KMS-11 (cell line): ENCODE data around the gene NAGK.

Source experiments
- H2AFZ ChIP-seq: fragments of 200-600 bp; sonication (generic); 2 replicates; pipeline ENCODE4 v1.6.1; 2016; ENCODE audit warnings: antibody characterized with exemption, mixed run types, low read depth
- H3K27ac ChIP-seq: fragments of 200-600 bp; sonication (generic); 2 replicates; pipeline ENCODE4 v1.6.1; 2016; ENCODE audit warnings: mild to moderate bottlenecking, mixed run types
- H3K27me3 ChIP-seq: fragments of 200-600 bp; sonication (generic); 2 replicates; pipeline ENCODE4 v1.6.1; 2017; ENCODE audit warnings: mild to moderate bottlenecking, low read depth, mixed run types, moderate library complexity; ENCODE audit not compliant: insufficient read depth
- H3K36me3 ChIP-seq: fragments of 200-600 bp; sonication (generic); 2 replicates; pipeline ENCODE4 v1.6.1; 2017; ENCODE audit warnings: mild to moderate bottlenecking, mixed run types; ENCODE audit not compliant: insufficient read depth
- H3K4me1 ChIP-seq: fragments of 200-600 bp; sonication (generic); 2 replicates; pipeline ENCODE4 v1.6.1; 2016; ENCODE audit warnings: mild to moderate bottlenecking, low read depth, mixed run types; ENCODE audit not compliant: poor library complexity, severe bottlenecking
- H3K4me2 ChIP-seq: fragments of 200-600 bp; sonication (generic); 2 replicates; pipeline ENCODE4 v1.7.0; 2016; ENCODE audit warnings: mild to moderate bottlenecking, mixed run types
- H3K4me3 ChIP-seq: fragments of 200-600 bp; sonication (generic); IDR thresholded peaks from 2 replicates; pipeline ENCODE4 v1.6.1; 2017; ENCODE audit warnings: low read depth, low read length, mixed read lengths; ENCODE audit not compliant: insufficient read depth
- H3K79me2 ChIP-seq: fragments of 200-600 bp; sonication (generic); 2 replicates; pipeline ENCODE4 v1.6.1; 2016; ENCODE audit warnings: low read depth, mixed run types; ENCODE audit not compliant: insufficient read depth
- H3K9ac ChIP-seq: fragments of 200-600 bp; sonication (generic); 2 replicates; pipeline ENCODE4 v1.6.1; 2016; ENCODE audit warnings: mild to moderate bottlenecking, mixed run types
- H4K20me1 ChIP-seq: fragments of 200-600 bp; sonication (generic); 2 replicates; pipeline ENCODE4 v1.6.1; 2016; ENCODE audit warnings: mild to moderate bottlenecking, mixed run types; ENCODE audit not compliant: insufficient read depth
- CTCF ChIP-seq: fragments of 200-600 bp; sonication (generic); conservative IDR thresholded peaks from 2 replicates; pipeline ENCODE4 v1.6.1; 2017; ENCODE audit warnings: low read depth, mild to moderate bottlenecking, antibody characterized with exemption, low read length, moderate library complexity, mixed read lengths

Gene NAGK

DNA sequence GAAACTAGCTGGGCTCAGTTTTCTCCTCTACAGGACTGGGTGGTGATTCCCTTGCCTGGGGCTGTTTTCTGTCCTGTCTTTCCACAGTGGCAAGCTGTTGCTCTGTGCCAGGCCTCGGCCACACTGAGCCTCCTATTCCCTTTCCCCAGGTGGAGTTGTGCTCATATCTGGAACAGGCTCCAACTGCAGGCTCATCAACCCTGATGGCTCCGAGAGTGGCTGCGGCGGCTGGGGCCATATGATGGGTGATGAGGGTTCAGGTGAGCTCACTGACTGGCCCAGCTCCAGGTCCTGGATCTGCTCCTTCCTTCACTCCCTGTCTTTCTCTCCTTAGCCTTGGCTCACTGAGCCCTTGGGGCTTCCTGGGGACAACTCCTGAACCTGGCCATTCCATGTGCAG is 4.0 kb downstream of the NAGK start:
- TF ChIP-seq CTCF, result no peak
- no peak overlapping the region for H2AFZ ChIP-seq
- H3K9ac ChIP-seq, result no peak overlapping the region
- peaks cover 8% of the 10 kb centered on the region; the same call in 1 of the 2 replicates for H3K79me2 ChIP-seq
- no peaks in the 10 kb centered on the region for H4K20me1 ChIP-seq
- H3K36me3 ChIP-seq, result no peaks in the 10 kb centered on the region
- H3K27me3 ChIP-seq, result no peaks in the 10 kb centered on the region
- H3K4me1 ChIP-seq, result peaks cover 21% of the 10 kb centered on the region
- H3K4me2 ChIP-seq, result no peak overlapping the region
- no peak overlapping the region for H3K4me3 ChIP-seq
- no peak overlapping the region for H3K27ac ChIP-seq

DNA sequence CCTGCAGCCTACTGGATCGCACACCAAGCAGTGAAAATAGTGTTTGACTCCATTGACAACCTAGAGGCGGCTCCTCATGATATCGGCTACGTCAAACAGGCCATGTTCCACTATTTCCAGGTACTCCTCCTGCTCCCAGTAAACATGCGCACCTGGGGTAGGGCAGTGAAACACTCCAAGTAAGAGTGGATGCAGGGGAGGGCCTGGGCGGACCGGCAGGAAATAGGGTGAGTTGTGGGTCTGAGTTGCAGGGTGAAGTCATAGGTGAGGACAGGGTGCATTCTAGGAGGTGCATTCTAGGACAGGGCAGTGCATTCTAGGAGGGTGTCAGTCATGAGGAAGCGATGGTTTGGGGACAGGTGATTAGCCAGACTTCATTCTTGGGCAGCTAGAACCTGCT is 5.0 kb downstream of the NAGK start:
- Histone ChIP-seq H3K27me3 (no peaks in the 10 kb centered on the region), H3K4me3 (no peak overlapping the region), H3K36me3 (no peaks in the 10 kb centered on the region), H3K4me2 (no peak overlapping the region), H2AFZ (no peak overlapping the region), H3K27ac (no peak overlapping the region), H3K4me1 (peaks cover 18% of the 10 kb centered on the region), H3K9ac (no peak overlapping the region), H4K20me1 (no peaks in the 10 kb centered on the region), H3K79me2 (peaks cover 8% of the 10 kb centered on the region; the same call in 1 of the 2 replicates)
- TF ChIP-seq CTCF, result no peak

- Histone ChIP-seq H3K9ac (no peak overlapping the region), H3K27ac (no peak overlapping the region), H3K27me3 (no peaks in the 10 kb centered on the region), H3K4me2 (no peak overlapping the region), H3K4me1 (peaks cover 11% of the 10 kb centered on the region), H2AFZ (no peak overlapping the region), H3K79me2 (no peaks in the 10 kb centered on the region), H3K4me3 (no peak overlapping the region), H3K36me3 (no peaks in the 10 kb centered on the region), H4K20me1 (no peaks in the 10 kb centered on the region)
- TF ChIP-seq CTCF, result no peak
Measured at GRCh38 chr2:71074893-71075395, 6.5 kb downstream of the NAGK start.

GRCh38 chr2:71078624-71079023 is 10.2 kb downstream of the NAGK start:
- Histone ChIP-seq H3K4me3 (no peak overlapping the region), H3K79me2 (no peaks in the 10 kb centered on the region), H4K20me1 (no peaks in the 10 kb centered on the region), H2AFZ (no peak overlapping the region), H3K36me3 (no peaks in the 10 kb centered on the region), H3K9ac (no peak overlapping the region), H3K27ac (no peak overlapping the region), H3K27me3 (no peaks in the 10 kb centered on the region), H3K4me1 (no peaks in the 10 kb centered on the region), H3K4me2 (no peak overlapping the region)
- no peak for TF ChIP-seq CTCF
